ENCODE measurements around the gene BRF1.

The BRF1 gene

GRCh38 chr14:105223770-105224544 lies 76.8 kb downstream of the BRF1 start:
- DNase-seq: no peak

GRCh38 chr14:105223260-105223659 lies 77.5 kb downstream of the BRF1 start:
- DNase-seq: no peak

GRCh38 chr14:105221598-105222178 lies 79.1 kb downstream of the BRF1 start:
- DNase-seq: no peak

- no peak for DNase-seq
Observed at GRCh38 chr14:105220699-105221597, 79.9 kb downstream of the BRF1 start.

GRCh38 chr14:105219753-105220152 lies 81.0 kb downstream of the BRF1 start:
- DNase-seq: no peak

- DNase-seq: no peak
Observed at GRCh38 chr14:105219043-105219612, 81.7 kb downstream of the BRF1 start.

- DNase-seq: no peak
Observed at GRCh38 chr14:105218611-105219010, 82.2 kb downstream of the BRF1 start.

- DNase-seq: no peak
Observed at GRCh38 chr14:105217774-105218173, 83.0 kb downstream of the BRF1 start.

GRCh38 chr14:105216490-105217247 lies 84.1 kb downstream of the BRF1 start:
- DNase-seq: no peak

GRCh38 chr14:105215602-105216001 lies 85.2 kb downstream of the BRF1 start:
- no peak for DNase-seq

- DNase-seq: no peak
Observed at GRCh38 chr14:105214324-105214915, 86.4 kb downstream of the BRF1 start.

GRCh38 chr14:105213361-105213760 lies 87.4 kb downstream of the BRF1 start:
- DNase-seq: no peak

GRCh38 chr14:105212541-105213300 lies 88.1 kb downstream of the BRF1 start:
- DNase-seq: no peak

- DNase-seq: no peak
Observed at GRCh38 chr14:105211758-105212089, 89.1 kb downstream of the BRF1 start.

- no peak for DNase-seq
Observed at GRCh38 chr14:105211086-105211757, 89.6 kb downstream of the BRF1 start.

GRCh38 chr14:105210266-105211025 lies 90.4 kb downstream of the BRF1 start:
- no peak for DNase-seq

GRCh38 chr14:105209646-105210045 lies 91.2 kb downstream of the BRF1 start:
- DNase-seq: no peak

- DNase-seq: no peak
Observed at GRCh38 chr14:105209091-105209490, 91.7 kb downstream of the BRF1 start.

- no peak for DNase-seq
Observed at GRCh38 chr14:105208738-105209075, 92.1 kb downstream of the BRF1 start.
